Esophagus squamous epithelium (tissue), 4 donors: ENCODE data around the gene TULP4.

Experiments used
- CTCF ChIP-seq, 6 experiments: fragments of 450-650 bp in 4 of 6; fragments of 200-600 bp in 2 of 6; sonication (generic) in 2 of 6; IDR thresholded peaks; one replicate each; pipeline ENCODE4 v1.5.1; 2016 to 2019; ENCODE audit warnings: antibody characterized with exemption in 6 of 6, mild to moderate bottlenecking in 4 of 6, moderate library complexity in 4 of 6
- POLR2A ChIP-seq, 4 donors: fragments of 450-650 bp; IDR thresholded peaks; one replicate each; pipeline ENCODE4 v1.6.1; 2017; ENCODE audit warnings: antibody characterized with exemption in 4 of 4, mild to moderate bottlenecking in 4 of 4, moderate library complexity in 3 of 4

DNA sequence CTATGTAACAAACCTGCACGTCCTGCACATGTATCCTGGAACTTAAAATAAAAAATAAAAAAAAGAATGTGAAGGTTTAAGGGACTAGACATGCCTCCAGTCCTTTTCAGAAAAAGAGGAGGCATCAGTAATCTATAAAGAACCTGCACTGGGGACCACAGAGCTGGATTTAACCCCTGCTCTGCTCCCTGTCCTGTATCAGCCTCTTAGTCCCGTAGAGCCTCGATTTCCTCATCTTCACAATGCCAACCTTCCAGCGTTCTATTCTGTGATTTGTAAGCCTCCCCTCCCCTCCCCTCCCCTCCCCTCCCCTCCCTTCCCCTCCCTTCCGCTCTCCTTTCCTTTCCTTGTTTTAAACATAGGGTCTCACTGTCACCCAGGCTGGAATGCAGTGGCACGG, 216.6 kb downstream of the TULP4 start:
- TF ChIP-seq CTCF (IDR thresholded peaks at IDR 0.05) (no peak), POLR2A (IDR thresholded peaks at IDR 0.05) (no peak)
